GM23338 (cell line): Measurements from ENCODE around the gene TEDC1. TPM values are rescaled to one million over a fixed set of nuclear protein-coding genes. Genes with fewer than 3 reads are reported as not detected.

Source experiments
- ATAC-seq: fragments of 200-7000 bp; cut with Tn5 transposase; 3 replicates; pipeline ENCODE4 v1.9.1; 2020
- DNase-seq: peaks from one replicate; pipeline ENCODE4 v3.0.0-alpha.2; 2015; ENCODE audit warnings: low spot score
- H2AFZ ChIP-seq: fragments of 200-600 bp; sonication (generic); 2 replicates; pipeline ENCODE4 v1.8.0; 2016; ENCODE audit warnings: antibody characterized with exemption, mild to moderate bottlenecking, moderate library complexity
- H3F3A ChIP-seq: fragments of 200-600 bp; sonication (generic); replicated peaks from 2 replicates; pipeline ENCODE4 v1.8.0; 2017; ENCODE audit warnings: antibody characterized with exemption, mixed run types, low read depth
- H3K27ac ChIP-seq: fragments of 200-600 bp; sonication (generic); 2 replicates; pipeline ENCODE4 v1.6.1; 2016; ENCODE audit warnings: low read depth
- H3K27me3 ChIP-seq: fragments of 200-600 bp; sonication (generic); 2 replicates; pipeline ENCODE4 v1.8.0; 2016; ENCODE audit warnings: mild to moderate bottlenecking, mixed run types, moderate library complexity; ENCODE audit not compliant: insufficient read depth
- H3K36me3 ChIP-seq: fragments of 200-600 bp; sonication (generic); 2 replicates; pipeline ENCODE4 v1.8.0; 2016; ENCODE audit warnings: mild to moderate bottlenecking; ENCODE audit not compliant: insufficient read depth
- H3K4me1 ChIP-seq: fragments of 200-600 bp; sonication (generic); 2 replicates; pipeline ENCODE4 v1.8.0; 2016; ENCODE audit warnings: mild to moderate bottlenecking, moderate library complexity; ENCODE audit not compliant: insufficient read depth
- H3K4me2 ChIP-seq: fragments of 200-600 bp; sonication (generic); 2 replicates; pipeline ENCODE4 v1.7.1; 2017; ENCODE audit warnings: mixed run types
- H3K4me3 ChIP-seq: fragments of 200-600 bp; sonication (generic); 2 replicates; pipeline ENCODE4 v1.6.1; 2016; ENCODE audit warnings: mixed run types
- H3K79me2 ChIP-seq: fragments of 200-600 bp; sonication (generic); replicated peaks from 2 replicates; pipeline ENCODE4 v1.8.0; 2017; ENCODE audit warnings: mild to moderate bottlenecking; ENCODE audit not compliant: insufficient read depth
- H3K9me2 ChIP-seq: fragments of 200-600 bp; sonication (generic); 2 replicates; pipeline ENCODE4 v1.8.0; 2017; ENCODE audit not compliant: insufficient read depth
- H4K20me1 ChIP-seq: fragments of 200-600 bp; sonication (generic); replicated peaks from 2 replicates; pipeline ENCODE4 v1.8.0; 2017; ENCODE audit warnings: mild to moderate bottlenecking; ENCODE audit not compliant: insufficient read depth
- H3K27ac Mint-ChIP-seq: 2 replicates; pipeline ENCODE4 v1.8.0; 2020; ENCODE audit warnings: inconsistent platforms, mild to moderate bottlenecking, moderate library complexity, mixed read lengths
- H3K27me3 Mint-ChIP-seq: 3 replicates; pipeline ENCODE4 v1.8.0; 2022; ENCODE audit warnings: low read depth, mild to moderate bottlenecking, moderate library complexity, mixed read lengths, inconsistent platforms; ENCODE audit not compliant: insufficient read depth, poor library complexity
- H3K36me3 Mint-ChIP-seq: 3 replicates; pipeline ENCODE4 v1.8.0; 2021; ENCODE audit warnings: low read depth, mild to moderate bottlenecking, inconsistent platforms, moderate library complexity, mixed read lengths
- H3K4me1 Mint-ChIP-seq: 3 replicates; pipeline ENCODE4 v1.8.0; 2020; ENCODE audit warnings: mild to moderate bottlenecking, inconsistent platforms, mixed read lengths
- H3K4me3 Mint-ChIP-seq: 3 replicates; pipeline ENCODE4 v1.8.0; 2021; ENCODE audit warnings: moderate library complexity, mild to moderate bottlenecking, inconsistent platforms, mixed read lengths
- H3K9me3 Mint-ChIP-seq: 3 replicates; pipeline ENCODE4 v1.8.0; 2020; ENCODE audit warnings: moderate library complexity, mild to moderate bottlenecking, inconsistent platforms, mixed read lengths
- CREB1 ChIP-seq: fragments of 250-450 bp; sonication (Bioruptor Pico); IDR thresholded peaks from 2 replicates; pipeline ENCODE4 v1.5.0; 2020; ENCODE audit warnings: low read depth, mild to moderate bottlenecking, moderate library complexity
- EZH2 ChIP-seq: fragments of 200-600 bp; sonication (generic); IDR thresholded peaks from one replicate; pipeline ENCODE4 v1.8.0; 2017; ENCODE audit warnings: antibody characterized with exemption, mild to moderate bottlenecking, low read depth; ENCODE audit not compliant: unreplicated experiment
- EZH2phosphoT487 ChIP-seq: fragments of 200-600 bp; sonication (generic); IDR thresholded peaks from one replicate; pipeline ENCODE4 v1.8.1; 2018; ENCODE audit warnings: antibody characterized with exemption; ENCODE audit not compliant: unreplicated experiment
- JUNB ChIP-seq: IDR thresholded peaks from one replicate; pipeline ENCODE4 v1.6.1; 2016; ENCODE audit warnings: antibody characterized with exemption; ENCODE audit not compliant: unreplicated experiment
- NANOG ChIP-seq: IDR thresholded peaks from 2 replicates; pipeline ENCODE4 v1.6.1; 2016; ENCODE audit warnings: antibody characterized with exemption, borderline replicate concordance
- POLR2AphosphoS5 ChIP-seq: IDR thresholded peaks from 2 replicates; pipeline ENCODE4 v1.6.1; 2016; ENCODE audit warnings: antibody characterized with exemption, low read depth
- STAT1 ChIP-seq: IDR thresholded peaks from one replicate; pipeline ENCODE4 v1.6.1; 2016; ENCODE audit warnings: antibody characterized with exemption; ENCODE audit not compliant: unreplicated experiment
- ZNF114 ChIP-seq: fragments of 250-450 bp; sonication (Bioruptor Pico); IDR thresholded peaks from 2 replicates; pipeline ENCODE4 v1.5.0; 2020; ENCODE audit warnings: mild to moderate bottlenecking, moderate library complexity
- ZNF331 ChIP-seq: fragments of 250-450 bp; sonication (Bioruptor Pico); IDR thresholded peaks from 2 replicates; pipeline ENCODE4 v1.5.0; 2020; ENCODE audit warnings: low read depth, mild to moderate bottlenecking, moderate library complexity
- ZNF462 ChIP-seq: fragments of 250-450 bp; sonication (Bioruptor Pico); IDR thresholded peaks from 2 replicates; pipeline ENCODE4 v1.5.0; 2020; ENCODE audit warnings: mild to moderate bottlenecking, moderate library complexity
- polyA plus RNA-seq: library from polyadenylated mRNA; unstranded; fragments of >200 nt; fragmentation: Nextera tagmentation; extraction: Ambion mirVana; gene quantifications from 2 replicates; pipeline ENCODE4 v1.2.1, GENCODE V29; 2016
- total RNA-seq: library from RNA; depleted of rRNA; stranded (reverse); fragments of >200 nt; shearing (Covaris generic); gene quantifications from 2 replicates; pipeline ENCODE4 v1.2.3, GENCODE V29; 2014
- TF ChIP-seq, protein P1 (sequence below): IDR thresholded peaks from one replicate; pipeline ENCODE4 v1.6.1; 2018; ENCODE audit warnings: antibody characterized with exemption; ENCODE audit not compliant: unreplicated experiment
- TF ChIP-seq, protein P2 (sequence below): IDR thresholded peaks from 2 replicates; pipeline ENCODE4 v1.6.1; 2016; ENCODE audit warnings: antibody characterized with exemption
- TF ChIP-seq, protein P3 (sequence below), 2 experiments: fragments of 200-600 bp in 1 of 2; sonication (generic) in 1 of 2; conservative IDR thresholded peaks; 2 replicates each; pipeline versions ENCODE4 v1.5.1 to v1.6.1; 2016 to 2017; ENCODE audit warnings: antibody characterized with exemption in 2 of 2, low read depth in 2 of 2, mild to moderate bottlenecking in 2 of 2, moderate library complexity in 1 of 2

The TEDC1 gene
- total and polyA plus RNA-seq, 2 experiments from 2014 or later, result 5.9 to 16.3 TPM

GRCh38 chr14:105533391-105533790 is 42.3 kb downstream of the TEDC1 start:
- no peak for ATAC-seq
- Mint-ChIP-seq H3K4me1 (no peaks in the 10 kb centered on the region; the same call in 2 of the 3 replicates), H3K36me3 (peaks cover 13% of the 10 kb centered on the region; the same call in 2 of the 3 replicates), H3K27me3 (peaks cover 19% of the 10 kb centered on the region), H3K27ac (no peak overlapping the region), H3K9me3 (peaks cover 40% of the 10 kb centered on the region), H3K4me3 (no peak overlapping the region)
- Histone ChIP-seq H3K9me2 (no peaks in the 10 kb centered on the region), H3K4me3 (no peak overlapping the region), H2AFZ (no peak overlapping the region), H3K27me3 (0 out of 2 replicates have a peak, but pooled peaks cover 4% of the 10 kb centered on the region), H3K4me1 (no peaks in the 10 kb centered on the region), H3F3A (no peaks in the 10 kb centered on the region), H4K20me1 (no peaks in the 10 kb centered on the region), H3K36me3 (no peaks in the 10 kb centered on the region), H3K4me2 (no peak overlapping the region), H3K79me2 (no peaks in the 10 kb centered on the region), H3K27ac (no peak overlapping the region)
- no peak for DNase-seq
- TF ChIP-seq NANOG (no peak), ZNF114 (CRISPR knock-in tag) (no peak), ZNF331 (no peak), POLR2AphosphoS5 (no peak), EZH2phosphoT487 (no peak), STAT1 (no peak), CREB1 (no peak), EZH2 (no peak), ZNF462 (CRISPR knock-in tag) (no peak), JUNB (no peak)
- TF ChIP-seq, protein P1, sequence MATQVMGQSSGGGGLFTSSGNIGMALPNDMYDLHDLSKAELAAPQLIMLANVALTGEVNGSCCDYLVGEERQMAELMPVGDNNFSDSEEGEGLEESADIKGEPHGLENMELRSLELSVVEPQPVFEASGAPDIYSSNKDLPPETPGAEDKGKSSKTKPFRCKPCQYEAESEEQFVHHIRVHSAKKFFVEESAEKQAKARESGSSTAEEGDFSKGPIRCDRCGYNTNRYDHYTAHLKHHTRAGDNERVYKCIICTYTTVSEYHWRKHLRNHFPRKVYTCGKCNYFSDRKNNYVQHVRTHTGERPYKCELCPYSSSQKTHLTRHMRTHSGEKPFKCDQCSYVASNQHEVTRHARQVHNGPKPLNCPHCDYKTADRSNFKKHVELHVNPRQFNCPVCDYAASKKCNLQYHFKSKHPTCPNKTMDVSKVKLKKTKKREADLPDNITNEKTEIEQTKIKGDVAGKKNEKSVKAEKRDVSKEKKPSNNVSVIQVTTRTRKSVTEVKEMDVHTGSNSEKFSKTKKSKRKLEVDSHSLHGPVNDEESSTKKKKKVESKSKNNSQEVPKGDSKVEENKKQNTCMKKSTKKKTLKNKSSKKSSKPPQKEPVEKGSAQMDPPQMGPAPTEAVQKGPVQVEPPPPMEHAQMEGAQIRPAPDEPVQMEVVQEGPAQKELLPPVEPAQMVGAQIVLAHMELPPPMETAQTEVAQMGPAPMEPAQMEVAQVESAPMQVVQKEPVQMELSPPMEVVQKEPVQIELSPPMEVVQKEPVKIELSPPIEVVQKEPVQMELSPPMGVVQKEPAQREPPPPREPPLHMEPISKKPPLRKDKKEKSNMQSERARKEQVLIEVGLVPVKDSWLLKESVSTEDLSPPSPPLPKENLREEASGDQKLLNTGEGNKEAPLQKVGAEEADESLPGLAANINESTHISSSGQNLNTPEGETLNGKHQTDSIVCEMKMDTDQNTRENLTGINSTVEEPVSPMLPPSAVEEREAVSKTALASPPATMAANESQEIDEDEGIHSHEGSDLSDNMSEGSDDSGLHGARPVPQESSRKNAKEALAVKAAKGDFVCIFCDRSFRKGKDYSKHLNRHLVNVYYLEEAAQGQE, result no peak
- TF ChIP-seq, protein P2, sequence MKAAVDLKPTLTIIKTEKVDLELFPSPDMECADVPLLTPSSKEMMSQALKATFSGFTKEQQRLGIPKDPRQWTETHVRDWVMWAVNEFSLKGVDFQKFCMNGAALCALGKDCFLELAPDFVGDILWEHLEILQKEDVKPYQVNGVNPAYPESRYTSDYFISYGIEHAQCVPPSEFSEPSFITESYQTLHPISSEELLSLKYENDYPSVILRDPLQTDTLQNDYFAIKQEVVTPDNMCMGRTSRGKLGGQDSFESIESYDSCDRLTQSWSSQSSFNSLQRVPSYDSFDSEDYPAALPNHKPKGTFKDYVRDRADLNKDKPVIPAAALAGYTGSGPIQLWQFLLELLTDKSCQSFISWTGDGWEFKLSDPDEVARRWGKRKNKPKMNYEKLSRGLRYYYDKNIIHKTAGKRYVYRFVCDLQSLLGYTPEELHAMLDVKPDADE, result no peak
- TF ChIP-seq, protein P3, sequence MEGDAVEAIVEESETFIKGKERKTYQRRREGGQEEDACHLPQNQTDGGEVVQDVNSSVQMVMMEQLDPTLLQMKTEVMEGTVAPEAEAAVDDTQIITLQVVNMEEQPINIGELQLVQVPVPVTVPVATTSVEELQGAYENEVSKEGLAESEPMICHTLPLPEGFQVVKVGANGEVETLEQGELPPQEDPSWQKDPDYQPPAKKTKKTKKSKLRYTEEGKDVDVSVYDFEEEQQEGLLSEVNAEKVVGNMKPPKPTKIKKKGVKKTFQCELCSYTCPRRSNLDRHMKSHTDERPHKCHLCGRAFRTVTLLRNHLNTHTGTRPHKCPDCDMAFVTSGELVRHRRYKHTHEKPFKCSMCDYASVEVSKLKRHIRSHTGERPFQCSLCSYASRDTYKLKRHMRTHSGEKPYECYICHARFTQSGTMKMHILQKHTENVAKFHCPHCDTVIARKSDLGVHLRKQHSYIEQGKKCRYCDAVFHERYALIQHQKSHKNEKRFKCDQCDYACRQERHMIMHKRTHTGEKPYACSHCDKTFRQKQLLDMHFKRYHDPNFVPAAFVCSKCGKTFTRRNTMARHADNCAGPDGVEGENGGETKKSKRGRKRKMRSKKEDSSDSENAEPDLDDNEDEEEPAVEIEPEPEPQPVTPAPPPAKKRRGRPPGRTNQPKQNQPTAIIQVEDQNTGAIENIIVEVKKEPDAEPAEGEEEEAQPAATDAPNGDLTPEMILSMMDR (conservative IDR thresholded peaks at IDR 0.05; ENCODE audit: low read depth in 2 of 2), result no peak
